Measurements from ENCODE around the gene TMEM114.

Gene TMEM114

GRCh38 chr16:8523932-8524331 is 66.4 kb downstream of the TMEM114 start:
- H3K27ac ChIP-seq: no peak overlapping the region
- TF ChIP-seq CTCF (conservative IDR thresholded peaks at IDR 0.05): no peak
- no peak for TF ChIP-seq ZFX (IDR thresholded peaks at IDR 0.05)

GRCh38 chr16:8522757-8523156 is 67.6 kb downstream of the TMEM114 start:
- H3K27ac ChIP-seq: no peak overlapping the region
- TF ChIP-seq CTCF (conservative IDR thresholded peaks at IDR 0.05) (no peak), ZFX (IDR thresholded peaks at IDR 0.05) (no peak)

GRCh38 chr16:8519643-8520042 is 70.7 kb downstream of the TMEM114 start:
- no peak overlapping the region for H3K27ac ChIP-seq
- no peak for TF ChIP-seq ZFX (IDR thresholded peaks at IDR 0.05)
- no peak for TF ChIP-seq CTCF (conservative IDR thresholded peaks at IDR 0.05)
